SH-SY5Y (cell line): ENCODE measurements around the gene TRIM54.

Source experiments
- GATA2 ChIP-seq: IDR thresholded peaks from 2 replicates; pipeline ENCODE4 v1.6.1; 2011; ENCODE audit warnings: mild to moderate bottlenecking, low read depth, low read length
- GATA3 ChIP-seq: IDR thresholded peaks from 2 replicates; pipeline ENCODE4 v1.6.1; 2011; ENCODE audit warnings: low read depth, mild to moderate bottlenecking, low read length, moderate library complexity

DNA sequence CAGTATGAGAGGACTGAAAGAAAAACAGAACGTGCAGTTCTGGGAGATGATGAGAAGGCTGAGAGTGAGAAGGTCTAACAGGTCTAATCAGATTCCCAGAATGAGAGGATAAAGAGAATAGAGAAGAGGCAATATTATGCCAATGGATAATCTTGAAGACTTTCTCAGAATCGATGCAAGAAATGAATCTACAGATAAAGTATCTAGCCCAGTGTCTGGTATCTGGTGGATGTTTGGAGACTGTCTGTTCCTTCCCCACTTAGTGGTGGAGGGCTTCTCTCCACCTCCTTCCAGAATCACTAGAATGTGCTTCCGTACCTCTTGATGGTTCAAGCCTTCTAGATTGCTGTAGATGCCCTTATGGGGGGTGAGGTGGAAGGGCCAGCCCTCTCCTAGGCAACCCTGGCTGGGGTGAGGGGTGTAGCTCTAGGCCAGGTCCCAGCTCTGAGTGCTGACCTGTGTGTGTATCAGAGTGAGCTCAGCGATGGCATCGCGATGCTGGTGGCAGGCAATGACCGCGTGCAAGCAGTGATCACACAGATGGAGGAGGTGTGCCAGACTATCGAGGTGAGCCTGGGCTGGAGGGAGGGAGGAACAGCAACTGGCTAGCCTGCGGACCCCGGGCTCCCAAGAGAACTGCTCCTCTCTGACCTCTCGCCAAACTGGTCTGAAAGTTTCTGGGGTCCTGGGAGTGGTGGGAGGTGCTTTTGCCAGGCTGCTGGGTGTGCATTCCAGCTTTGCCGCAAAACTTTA is 22.4 kb downstream of the TRIM54 start:
- TF ChIP-seq GATA2 (no peak), GATA3 (no peak)
